HCT116 (cell line): ENCODE results near the gene MANEAL. TPM values are rescaled to one million over a fixed set of nuclear protein-coding genes. Genes with fewer than 3 reads are reported as not detected.

Experiments
- ATAC-seq: fragments of 200-7000 bp; cut with Tn5 transposase; 2 replicates; pipeline ENCODE4 v1.9.1; 2020; ENCODE audit warnings: mild to moderate bottlenecking, moderate library complexity
- BruUV-seq: library from RNA; stranded (reverse); fragments of 400-500 nt; replicated peaks from 2 replicates; lab custom pipeline; 2021; lab: Mats Ljungman, UMichigan
- CTCF ChIA-PET: fragments of 300-600 bp; sonication (Branson Sonifier 250); formaldehyde crosslinking; loops from one replicate; lab custom pipeline; 2021; ENCODE audit warnings: antibody characterized with exemption; lab: Charles Lee
- POLR2A ChIA-PET: fragments of 300-600, 350-600 bp; sonication (Branson Sonifier 250); formaldehyde crosslinking; loops from one replicate; lab custom pipeline; 2021; ENCODE audit warnings: antibody characterized with exemption; lab: Charles Lee
- RAD21 ChIA-PET, 2 experiments: fragments of 300-600 bp; sonication (Branson Sonifier 250); formaldehyde crosslinking; loops; one replicate each; lab custom pipeline; 2023; ENCODE audit warnings: low total read pairs in 2 of 2; ENCODE audit not compliant: uncharacterized antibody in 2 of 2, unreplicated experiment in 2 of 2, low non-redundant PET in 1 of 2; lab: Charles Lee
- DNase-seq: peaks from one replicate; pipeline ENCODE4 v3.0.0-alpha.2; 2010; ENCODE audit warnings: low read depth, low spot score
- H2AFZ ChIP-seq: fragments of 200-600 bp; shearing (Covaris generic), sonication (generic); 2 replicates; pipeline ENCODE4 v1.6.1; 2017; ENCODE audit warnings: low read depth, mixed run types, mixed read lengths, antibody characterized with exemption, low read length; ENCODE audit not compliant: poor library complexity, severe bottlenecking
- H3K27ac ChIP-seq: 2 replicates; pipeline ENCODE4 v1.5.1; 2012; ENCODE audit warnings: low read depth, low read length
- H3K27me3 ChIP-seq: fragments of 200-600 bp; sonication (generic); 2 replicates; pipeline ENCODE4 v1.6.1; 2016; ENCODE audit warnings: mixed run types, low read length, mixed read lengths; ENCODE audit not compliant: insufficient read depth
- H3K36me3 ChIP-seq, 2 experiments: fragments of 200-500 bp in 1 of 2; fragments of 200-600 bp in 1 of 2; sonication (Bioruptor generic) in 1 of 2; sonication (generic) in 1 of 2; 2 replicates each; pipeline versions ENCODE4 v1.5.1 to v1.6.1; 2014 to 2016; ENCODE audit warnings: low read length in 2 of 2, inconsistent platforms in 1 of 2, mixed read lengths in 1 of 2, mixed run types in 1 of 2; ENCODE audit not compliant: insufficient read depth in 2 of 2, control insufficient read depth in 1 of 2
- H3K4me1 ChIP-seq, 2 experiments: fragments of 200-600 bp in 1 of 2; sonication (generic) in 1 of 2; 2 replicates each; pipeline versions ENCODE4 v1.5.1 to v1.6.1; 2012 to 2017; ENCODE audit warnings: low read length in 2 of 2, inconsistent platforms in 1 of 2, mild to moderate bottlenecking in 1 of 2, mixed read lengths in 1 of 2, mixed run types in 1 of 2, moderate library complexity in 1 of 2; ENCODE audit not compliant: insufficient read depth in 2 of 2, control insufficient read depth in 1 of 2
- H3K4me2 ChIP-seq: fragments of 200-600 bp; sonication (generic); 2 replicates; pipeline ENCODE4 v1.6.1; 2017; ENCODE audit warnings: mixed run types, low read length, mixed read lengths
- H3K4me3 ChIP-seq, 2 experiments: fragments of 200-600 bp in 1 of 2; sonication (generic) in 1 of 2; replicated peaks in 1 of 2; 2 replicates each; pipeline ENCODE4 v1.5.1; 2011 to 2016; ENCODE audit warnings: low read length in 2 of 2, control low read depth in 1 of 2, low read depth in 1 of 2, mild to moderate bottlenecking in 1 of 2, mixed read lengths in 1 of 2, mixed run types in 1 of 2
- H3K79me2 ChIP-seq: fragments of 200-600 bp; sonication (generic); 2 replicates; pipeline ENCODE4 v1.6.1; 2017; ENCODE audit warnings: mild to moderate bottlenecking, mixed run types, low read length, moderate library complexity, mixed read lengths; ENCODE audit not compliant: insufficient read depth
- H3K9ac ChIP-seq: fragments of 200-600 bp; sonication (generic); 2 replicates; pipeline ENCODE4 v1.6.1; 2016; ENCODE audit warnings: low read length, mixed read lengths
- H3K9me2 ChIP-seq: fragments of 200-600 bp; sonication (generic), shearing (Covaris generic); 2 replicates; pipeline ENCODE4 v1.6.1; 2017; ENCODE audit warnings: mixed run types, mild to moderate bottlenecking, moderate library complexity; ENCODE audit not compliant: insufficient read depth
- H3K9me3 ChIP-seq, 2 experiments: fragments of 200-500 bp in 1 of 2; fragments of 200-600 bp in 1 of 2; sonication (Bioruptor generic) in 1 of 2; sonication (generic) in 1 of 2; 2 replicates each; pipeline ENCODE4 v1.6.1; 2014 to 2017; ENCODE audit warnings: low read length in 2 of 2, mixed read lengths in 2 of 2, inconsistent platforms in 1 of 2, low read depth in 1 of 2, mild to moderate bottlenecking in 1 of 2, mixed run types in 1 of 2, moderate library complexity in 1 of 2; ENCODE audit not compliant: control insufficient read depth in 1 of 2, insufficient read depth in 1 of 2
- H4K20me1 ChIP-seq: fragments of 200-600 bp; sonication (generic), shearing (Covaris generic); 2 replicates; pipeline ENCODE4 v1.6.1; 2017; ENCODE audit warnings: mixed run types, mild to moderate bottlenecking, moderate library complexity; ENCODE audit not compliant: insufficient read depth
- ATF3 ChIP-seq: IDR thresholded peaks from 2 replicates; pipeline ENCODE4 v1.6.1; 2012
- CBX3 ChIP-seq: IDR thresholded peaks from 2 replicates; pipeline ENCODE4 v1.6.1; 2012; ENCODE audit warnings: low read depth
- CTCF ChIP-seq, 3 experiments: fragments of 200-600 bp in 1 of 3; sonication (generic) in 1 of 3; IDR thresholded peaks in 2 of 3; conservative IDR thresholded peaks in 1 of 3; 2 replicates each; pipeline ENCODE4 v1.5.1; 2012 to 2017; ENCODE audit warnings: low read depth in 2 of 3, low read length in 2 of 3, antibody characterized with exemption in 1 of 3, borderline replicate concordance in 1 of 3, control low read depth in 1 of 3, mild to moderate bottlenecking in 1 of 3, mixed read lengths in 1 of 3, mixed run types in 1 of 3, moderate library complexity in 1 of 3; ENCODE audit not compliant: insufficient read depth in 1 of 3
- EGR1 ChIP-seq: IDR thresholded peaks from 2 replicates; pipeline ENCODE4 v1.6.1; 2012; ENCODE audit warnings: low read depth
- ELF1 ChIP-seq: IDR thresholded peaks from 2 replicates; pipeline ENCODE4 v1.6.1; 2012; ENCODE audit warnings: low read depth, borderline replicate concordance
- EZH2phosphoT487 ChIP-seq: fragments of 200-600 bp; IDR thresholded peaks from 2 replicates; pipeline ENCODE4 v1.6.1; 2018; ENCODE audit warnings: antibody characterized with exemption, borderline replicate concordance
- FOSL1 ChIP-seq: IDR thresholded peaks from 2 replicates; pipeline ENCODE4 v1.6.1; 2012; ENCODE audit warnings: low read depth
- MAX ChIP-seq: IDR thresholded peaks from 2 replicates; pipeline ENCODE4 v1.6.1; 2012
- POLR2A ChIP-seq: IDR thresholded peaks from 2 replicates; pipeline ENCODE4 v1.7.0; 2011; ENCODE audit warnings: borderline replicate concordance; ENCODE audit not compliant: insufficient read depth, insufficient read length; ENCODE audit errors: extremely low read depth
- POLR2AphosphoS5 ChIP-seq: IDR thresholded peaks from 2 replicates; pipeline ENCODE4 v1.6.1; 2011; ENCODE audit warnings: mild to moderate bottlenecking, low read depth, low read length, moderate library complexity
- RAD21 ChIP-seq: IDR thresholded peaks from 2 replicates; pipeline ENCODE4 v1.6.1; 2012; ENCODE audit warnings: low read depth, mild to moderate bottlenecking
- REST ChIP-seq: IDR thresholded peaks from 2 replicates; pipeline ENCODE4 v1.6.1; 2012; ENCODE audit warnings: low read depth
- SRF ChIP-seq: IDR thresholded peaks from 2 replicates; pipeline ENCODE4 v1.6.1; 2012; ENCODE audit warnings: low read depth
- TCF7L2 ChIP-seq: IDR thresholded peaks from 2 replicates; pipeline ENCODE4 v1.7.0; 2011; ENCODE audit warnings: borderline replicate concordance, inconsistent platforms; ENCODE audit not compliant: insufficient read depth, insufficient read length; ENCODE audit errors: extremely low read depth
- YY1 ChIP-seq: IDR thresholded peaks from 2 replicates; pipeline ENCODE4 v1.6.1; 2011; ENCODE audit warnings: low read length, low read depth, moderate library complexity, mild to moderate bottlenecking; ENCODE audit not compliant: insufficient replicate concordance; ENCODE audit errors: extremely low read depth
- ZBTB33 ChIP-seq: IDR thresholded peaks from 2 replicates; pipeline ENCODE4 v1.6.1; 2011; ENCODE audit warnings: mild to moderate bottlenecking, low read length, moderate library complexity; ENCODE audit not compliant: insufficient replicate concordance; ENCODE audit errors: extremely low read depth
- ZFX ChIP-seq: fragments of 450-650 bp; IDR thresholded peaks from 2 replicates; pipeline ENCODE4 v1.6.1; 2017
- intact Hi-C: fragments of 100-400 bp; cut with micrococcal nuclease; formaldehyde crosslinking; loops from 2 replicates; pipeline ENCODE4 v1.10.0; 2022
- total RNA-seq: library from RNA; stranded (reverse); gene quantifications from one replicate; pipeline ENCODE4 v1.2.1, GENCODE V29; 2021; ENCODE audit not compliant: unreplicated experiment

MANEAL gene
- total RNA-seq, 1 experiment from 2014 or later, result 17.3 TPM

GRCh38 chr1:37813529-37814145 is 20.0 kb downstream of the MANEAL start:
- ChIA-PET CTCF (no interaction called here), POLR2A (no interaction called here)
- no TSS peak for BruUV-seq

More at GRCh38 chr1:37813529-37814145, 20.0 kb downstream of the MANEAL start:
- H3K4me1 ChIP-seq, result peaks cover 9 to 29% of the 10 kb centered on the region in 2 experiments
- ATAC-seq (no peak), DNase-seq (no peak)
- no peak overlapping the region for H3K9ac ChIP-seq
- no peak overlapping the region for H3K27ac ChIP-seq
- H3K4me2 ChIP-seq, result no peak overlapping the region
- no peaks in the 10 kb centered on the region for H3K9me3 ChIP-seq
- no peak overlapping the region for H3K4me3 ChIP-seq
- RAD21 ChIA-PET, result no interaction called here
- H3K36me3 ChIP-seq, result peaks cover 8 to 12% of the 10 kb centered on the region in 2 experiments; a peak in 3 of 4 replicates
- peaks cover 22% of the 10 kb centered on the region for H3K79me2 ChIP-seq
- intact Hi-C loops, result loop anchor here (5.0 kb wide), 1 partner anchor 164 kb away; no protein-coding TSS in a partner anchor
- H3K27me3 ChIP-seq, result no peaks in the 10 kb centered on the region
- no peaks in the 10 kb centered on the region for H3K9me2 ChIP-seq
- H2AFZ ChIP-seq, result no peak overlapping the region
- no peaks in the 10 kb centered on the region; the same call in 1 of the 2 replicates for H4K20me1 ChIP-seq
- TF ChIP-seq EZH2phosphoT487, result no peak
- no peak for TF ChIP-seq POLR2A
- TF ChIP-seq POLR2AphosphoS5, result no peak
- TF ChIP-seq MAX, result no peak
- no peak for TF ChIP-seq RAD21
- TF ChIP-seq REST, result no peak
- TF ChIP-seq CTCF (IDR thresholded peaks at IDR 0.05 in 2 of 3, conservative IDR thresholded peaks at IDR 0.05 in 1 of 3; ENCODE audit: borderline replicate concordance in 1 of 3, insufficient read depth in 1 of 3, low read depth in 2 of 3, low read length in 2 of 3), result no peak
- no peak for TF ChIP-seq ZBTB33
- no peak for TF ChIP-seq FOSL1
- TF ChIP-seq ATF3, result no peak
- no peak for TF ChIP-seq CBX3
- no peak for TF ChIP-seq ZFX
- TF ChIP-seq SRF, result no peak
- no peak for TF ChIP-seq EGR1
- TF ChIP-seq ELF1, result no peak
- no peak for TF ChIP-seq YY1
- TF ChIP-seq TCF7L2, result no peak
